SW 1271 (cell line): ENCODE measurements around the gene QRICH1.
A peak's percentile ranks its signal among the peaks of the same experiment; 100 is the strongest.

Experiments
- DNase-seq, 2 experiments: peaks; one replicate each; lab custom pipeline; 2025; lab: John Stamatoyannopoulos, UW

The QRICH1 gene

DNA sequence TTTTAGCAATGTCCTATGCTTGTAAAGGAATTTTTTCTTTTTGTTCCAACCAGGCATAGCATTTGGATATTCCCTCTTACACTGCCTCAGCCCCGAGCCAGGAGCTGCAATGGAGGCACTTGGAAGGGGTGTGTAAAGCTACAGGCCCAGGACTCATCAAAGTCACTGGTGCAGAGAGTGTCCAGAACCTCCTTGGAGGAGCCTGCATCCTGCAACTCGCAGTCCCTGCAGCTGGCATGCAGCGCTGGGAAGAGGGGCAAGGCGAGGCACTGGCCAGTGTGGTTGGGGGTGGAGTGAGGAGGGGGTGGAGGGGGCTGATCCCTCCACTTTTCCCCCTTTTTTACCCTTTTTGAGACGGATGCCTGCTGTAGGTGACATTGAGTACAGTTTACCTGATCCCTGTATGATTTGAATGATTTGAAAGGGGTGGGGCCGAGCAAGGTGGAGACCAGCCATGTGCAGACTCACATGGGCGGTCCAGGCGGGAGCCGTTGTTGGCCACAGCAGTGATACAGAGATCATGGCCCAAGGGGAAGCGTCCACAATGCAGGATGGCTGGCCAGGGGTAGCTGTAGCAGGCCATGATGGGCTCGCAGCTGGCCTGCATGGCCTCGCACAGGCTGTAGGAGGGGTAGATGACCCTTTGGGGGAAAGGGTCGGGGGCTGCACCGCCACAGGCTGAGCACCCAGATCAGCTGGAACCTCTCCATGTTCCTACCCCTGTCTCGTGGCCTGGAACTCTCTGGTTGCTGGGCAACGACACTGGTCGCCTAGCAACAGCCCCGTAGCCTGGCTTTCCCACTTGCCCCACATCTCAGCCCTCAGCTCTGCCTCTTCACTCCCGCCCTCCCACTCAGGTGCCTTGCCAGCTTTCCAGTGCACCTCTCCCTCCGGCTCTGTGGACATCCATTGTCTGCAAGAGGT is 95.9 kb downstream of the QRICH1 start:
- no peak for DNase-seq

DNA sequence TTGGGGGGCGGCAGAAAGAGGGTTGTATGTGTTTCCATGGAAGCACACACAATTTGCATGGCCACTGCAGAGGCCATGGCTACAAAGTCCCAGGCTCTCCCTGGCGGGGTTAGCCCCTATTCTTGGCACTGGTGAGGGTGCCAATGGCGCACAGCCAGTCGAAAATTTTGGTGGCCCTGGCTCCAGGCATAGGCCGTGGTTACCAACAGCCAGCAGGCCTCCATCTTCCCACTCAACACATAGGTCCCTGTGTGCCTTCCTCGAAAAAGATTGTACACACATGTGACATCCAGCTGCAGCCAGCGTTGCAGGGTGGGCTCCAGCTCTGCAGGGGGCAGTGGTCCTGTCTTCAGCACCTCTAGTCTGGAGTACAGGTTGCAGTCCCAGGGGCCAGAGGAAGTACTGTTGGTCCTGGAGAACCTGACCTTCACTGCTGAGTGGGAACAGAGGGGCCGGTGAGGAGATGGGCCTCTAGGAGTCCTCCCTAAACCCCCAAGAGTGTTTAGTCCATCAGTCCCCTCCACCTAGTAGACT is 96.7 kb downstream of the QRICH1 start:
- DNase-seq = no peak

DNA sequence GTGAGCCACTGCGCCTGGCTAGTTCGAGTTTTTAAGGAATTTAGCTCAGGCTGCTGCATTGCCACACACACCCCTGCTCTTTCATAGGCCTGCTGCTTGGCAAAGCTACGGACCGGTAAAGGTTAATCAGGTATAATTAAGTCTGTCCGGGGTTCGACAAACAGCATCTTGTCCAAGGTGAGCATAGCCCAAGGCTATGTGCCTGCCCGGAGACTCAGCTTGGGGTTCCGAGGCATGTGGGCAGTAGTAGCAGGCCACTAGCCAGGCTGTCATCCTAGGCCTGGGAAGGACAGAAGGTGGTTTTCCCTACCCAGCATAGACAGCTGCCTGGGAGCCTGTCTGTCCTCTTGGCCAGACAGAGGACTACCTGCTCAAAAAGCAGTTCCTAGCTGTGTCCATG is 97.2 kb downstream of the QRICH1 start:
- no peak for DNase-seq

DNA sequence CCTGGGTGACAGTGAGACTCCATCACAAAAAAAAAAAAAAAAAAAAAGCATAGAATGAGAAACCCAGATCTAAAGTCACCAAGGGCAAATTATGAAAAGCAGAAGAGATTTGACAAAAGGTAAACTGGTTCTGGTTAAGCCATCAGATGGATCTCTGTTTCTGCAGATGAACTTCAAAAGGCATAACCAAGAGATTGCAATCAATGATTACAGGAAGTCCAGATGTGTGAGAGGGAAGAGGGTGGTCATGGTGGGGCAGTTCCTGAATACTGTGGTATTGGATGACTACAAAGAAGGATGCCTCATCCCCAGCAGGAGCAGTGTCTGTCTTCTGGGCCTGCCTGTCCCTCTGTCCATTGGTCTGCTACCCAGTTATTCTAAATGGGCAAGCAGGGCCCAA is 100.0 kb downstream of the QRICH1 start:
- no peak for DNase-seq

DNA sequence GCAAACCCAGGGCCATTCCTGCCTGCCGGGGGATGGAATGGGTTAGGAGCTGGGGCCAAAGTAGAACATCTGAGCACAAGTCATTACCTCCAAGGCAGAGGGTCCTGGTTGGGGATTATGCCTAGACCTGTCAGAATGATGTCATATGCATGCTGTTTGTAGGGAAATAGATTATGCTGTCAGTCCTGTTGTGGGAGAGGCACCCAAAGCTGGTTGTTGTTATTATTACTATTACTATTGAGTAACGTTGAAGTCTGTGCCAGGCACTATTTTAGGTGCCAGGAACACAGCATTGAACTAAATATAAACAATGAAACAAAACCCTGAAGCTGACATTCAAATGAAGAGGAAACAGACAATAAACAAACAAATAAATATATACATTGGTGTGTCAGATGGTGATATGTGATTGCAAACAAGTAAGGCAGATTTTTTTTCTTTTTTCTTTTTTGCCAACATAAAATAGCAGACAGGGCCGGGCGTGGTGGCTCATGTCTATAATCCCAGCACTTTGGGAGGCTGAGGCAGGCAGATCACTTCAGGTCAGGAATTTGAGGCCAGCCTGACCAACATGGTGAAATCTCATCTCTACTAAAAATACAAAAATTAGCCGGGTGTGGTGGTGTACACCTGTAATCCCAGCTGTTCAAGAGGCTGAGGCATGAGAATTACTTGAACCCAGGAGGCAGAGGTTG is 101.9 kb downstream of the QRICH1 start:
- no peak for DNase-seq

DNA sequence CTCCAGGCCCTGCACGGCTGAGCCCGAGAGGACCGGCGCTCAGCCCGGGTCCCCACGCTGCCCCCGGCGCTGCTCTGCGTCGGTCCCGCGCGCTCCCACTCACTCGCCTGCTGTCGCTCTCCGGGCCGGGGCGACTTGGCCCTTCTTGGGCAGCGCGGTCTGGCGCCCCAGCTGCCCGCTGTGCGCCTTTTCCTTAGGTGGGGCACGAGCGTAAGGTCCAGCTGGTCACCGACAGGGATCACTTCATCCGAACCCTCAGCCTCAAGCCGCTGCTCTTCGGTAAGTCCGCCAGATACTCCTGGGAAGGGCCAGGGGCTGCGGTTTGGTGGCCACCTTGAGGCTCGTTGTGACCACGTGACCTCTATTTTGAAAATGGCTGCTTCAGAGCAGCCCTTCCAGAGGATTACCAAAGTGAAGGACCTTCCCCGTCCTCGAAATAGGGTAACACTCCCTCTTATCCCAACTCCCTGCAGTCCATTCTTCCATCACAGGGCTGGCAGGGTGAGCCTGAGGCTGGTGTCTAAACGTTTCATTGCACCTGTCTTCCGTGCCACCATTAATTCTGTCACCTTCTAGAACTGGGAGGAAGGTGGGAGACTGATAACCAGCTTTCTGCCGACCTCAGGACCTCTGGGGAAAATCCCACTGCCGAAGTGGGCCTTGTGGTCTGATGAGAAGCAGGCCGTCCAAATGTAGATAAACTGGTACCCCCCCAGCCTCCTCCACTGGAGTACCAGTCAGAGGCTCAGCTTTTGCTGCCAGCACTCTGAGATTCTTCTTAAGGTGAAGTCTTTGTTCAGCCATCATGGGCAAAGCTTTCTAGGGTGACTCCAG is 103.0 kb downstream of the QRICH1 start:
- DNase-seq = no peak

DNA sequence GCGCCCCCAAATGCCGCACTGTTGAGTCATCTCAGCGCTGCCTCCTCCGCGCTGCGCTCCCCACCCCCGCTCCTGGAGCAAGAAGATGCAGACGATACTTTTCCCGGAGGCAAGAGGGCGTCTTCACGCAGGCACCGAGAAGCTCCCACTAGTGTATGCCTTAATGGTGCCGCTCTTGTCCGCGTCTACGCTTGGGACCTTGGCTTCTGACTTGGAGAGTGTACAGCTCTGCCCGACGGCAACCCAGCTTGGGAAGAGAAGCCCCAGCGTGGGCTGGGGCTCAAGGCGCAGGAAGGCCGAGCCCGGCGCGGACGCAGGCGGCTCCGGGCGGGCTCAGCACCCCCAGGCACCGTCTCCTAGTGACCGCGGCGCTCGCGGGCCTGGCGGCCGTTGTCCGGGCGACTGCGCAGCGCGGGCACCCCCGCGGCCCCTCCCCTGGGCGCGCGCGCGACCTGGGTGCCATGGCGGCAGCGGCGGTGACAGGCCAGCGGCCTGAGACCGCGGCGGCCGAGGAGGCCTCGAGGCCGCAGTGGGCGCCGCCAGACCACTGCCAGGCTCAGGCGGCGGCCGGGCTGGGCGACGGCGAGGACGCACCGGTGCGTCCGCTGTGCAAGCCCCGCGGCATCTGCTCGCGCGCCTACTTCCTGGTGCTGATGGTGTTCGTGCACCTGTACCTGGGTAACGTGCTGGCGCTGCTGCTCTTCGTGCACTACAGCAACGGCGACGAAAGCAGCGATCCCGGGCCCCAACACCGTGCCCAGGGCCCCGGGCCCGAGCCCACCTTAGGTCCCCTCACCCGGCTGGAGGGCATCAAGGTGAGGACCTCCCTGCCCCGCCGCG is 103.9 kb downstream of the QRICH1 start, which contains the start of gene P4HTM:
P4HTM (plus strand) TSS at position 446 of the 840 bp plus-strand sequence; CDS start at position 462, 16 bp downstream.
- DNase-seq = peak; percentile 62 to 79

DNA sequence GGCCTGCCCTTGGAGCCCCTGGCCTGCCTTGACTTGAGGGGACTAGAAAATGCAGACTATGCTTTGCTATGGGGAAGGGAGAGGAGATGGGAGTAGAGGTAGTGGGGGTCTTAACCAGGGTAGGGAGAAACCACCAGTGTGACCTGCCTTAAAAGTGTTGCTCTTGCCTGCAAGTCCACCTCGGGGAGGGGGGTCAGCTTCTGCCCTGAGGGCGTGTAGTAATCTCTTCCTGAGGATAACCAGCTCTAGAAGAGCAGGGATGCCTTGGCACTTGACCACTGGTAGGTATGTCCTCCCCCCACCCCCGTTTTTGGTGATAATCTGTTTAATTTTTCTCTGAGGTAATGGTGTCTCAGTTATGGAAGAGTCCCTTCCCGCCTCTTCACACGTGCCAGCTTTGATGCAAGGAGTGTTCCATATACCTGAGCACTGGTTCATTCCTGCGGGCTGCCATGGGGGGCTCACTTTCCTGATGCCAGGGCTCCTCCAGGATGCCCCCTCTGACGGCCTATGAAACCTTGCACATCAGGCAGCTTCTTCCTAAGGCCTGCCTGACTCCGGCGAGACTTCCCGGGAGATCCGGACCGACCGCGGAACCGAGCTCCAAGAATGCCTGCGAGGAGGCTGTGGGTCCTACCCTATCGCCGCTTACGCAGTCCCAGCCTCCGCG is 104.6 kb downstream of the QRICH1 start:
- DNase-seq = no peak

DNA sequence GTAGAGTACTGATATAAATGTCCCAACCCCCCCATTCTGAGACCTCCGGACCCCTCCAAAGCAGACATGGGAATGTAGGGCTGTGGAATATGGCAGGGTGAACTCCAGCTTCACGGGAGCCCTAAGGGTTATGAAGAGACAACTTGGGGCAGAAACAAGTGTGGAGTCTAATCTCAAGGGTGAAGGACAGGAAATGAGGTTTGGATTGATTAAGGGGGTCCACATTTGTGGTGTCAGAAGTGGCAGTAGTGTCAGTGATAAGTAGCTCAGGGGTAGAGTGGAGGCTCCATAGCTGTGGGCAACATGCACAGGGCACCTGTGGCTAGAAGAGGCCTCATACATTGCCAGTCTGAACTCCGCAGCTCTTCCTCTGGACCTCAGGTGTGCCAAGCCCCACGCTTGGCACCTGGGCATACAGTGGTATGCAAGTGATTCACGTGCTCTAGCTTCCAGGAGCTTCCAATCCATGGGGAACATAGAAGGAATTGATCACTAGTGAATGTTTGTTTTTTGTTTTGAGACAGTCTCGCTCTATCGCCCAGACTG is 108.0 kb downstream of the QRICH1 start:
- DNase-seq = no peak

DNA sequence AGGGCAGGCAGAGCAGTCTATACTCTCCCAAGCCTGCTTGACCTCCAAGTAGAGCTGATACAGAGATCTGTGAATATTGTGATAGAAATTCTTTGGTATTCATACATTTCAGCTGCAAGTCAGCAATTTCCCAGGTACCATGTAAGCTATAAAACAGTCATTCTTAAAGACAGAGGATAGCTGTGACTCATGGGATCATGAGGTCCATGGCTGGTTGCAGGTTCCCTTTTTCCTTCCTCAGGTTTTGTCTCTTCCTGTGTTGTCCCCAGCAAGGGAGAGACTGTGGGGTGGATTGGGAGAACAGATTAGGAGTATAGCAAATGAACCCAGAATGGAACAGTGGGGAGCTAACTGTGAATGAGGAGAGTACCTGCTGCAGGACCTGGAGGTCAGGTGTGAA is 109.2 kb downstream of the QRICH1 start:
- no peak for DNase-seq

DNA sequence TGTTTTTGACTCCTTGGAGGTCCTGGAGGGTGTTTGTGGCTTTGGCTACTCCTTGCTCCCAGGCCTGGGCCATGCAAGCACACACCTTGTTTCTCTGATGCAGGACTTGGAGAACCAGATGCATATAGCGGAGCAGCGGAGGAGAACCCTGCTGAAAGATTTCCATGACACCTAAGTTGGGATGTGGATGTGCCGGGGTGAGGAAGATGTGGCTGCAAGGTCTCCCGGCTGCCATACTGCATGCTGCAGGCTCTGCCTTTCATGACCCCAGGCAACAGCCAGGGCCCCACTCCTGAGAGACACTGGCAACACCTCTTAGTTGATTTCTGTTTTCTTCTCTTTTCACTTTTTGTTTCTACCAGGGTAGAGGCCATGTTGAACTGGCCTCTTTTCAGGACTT is 110.8 kb downstream of the QRICH1 start:
- no peak for DNase-seq

DNA sequence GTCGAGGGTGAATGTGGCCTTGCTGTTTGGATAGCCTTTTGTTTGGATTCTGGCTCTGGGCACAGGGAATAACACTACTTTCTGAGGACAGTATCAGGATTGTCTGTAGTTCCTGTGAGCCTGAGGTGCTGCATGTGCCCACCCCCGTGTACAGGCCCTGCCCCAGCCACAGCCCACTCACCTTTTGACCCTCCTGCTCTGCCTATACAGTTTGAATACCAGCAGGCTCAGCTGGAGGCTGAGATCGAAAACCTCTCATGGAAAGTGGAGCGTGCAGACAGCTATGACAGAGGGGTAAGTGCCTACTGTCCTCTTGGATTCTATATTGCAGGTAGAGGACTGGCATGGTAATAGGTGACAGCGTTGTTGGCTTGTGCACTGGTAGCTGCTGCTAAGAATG is 111.2 kb downstream of the QRICH1 start:
- DNase-seq = no peak

DNA sequence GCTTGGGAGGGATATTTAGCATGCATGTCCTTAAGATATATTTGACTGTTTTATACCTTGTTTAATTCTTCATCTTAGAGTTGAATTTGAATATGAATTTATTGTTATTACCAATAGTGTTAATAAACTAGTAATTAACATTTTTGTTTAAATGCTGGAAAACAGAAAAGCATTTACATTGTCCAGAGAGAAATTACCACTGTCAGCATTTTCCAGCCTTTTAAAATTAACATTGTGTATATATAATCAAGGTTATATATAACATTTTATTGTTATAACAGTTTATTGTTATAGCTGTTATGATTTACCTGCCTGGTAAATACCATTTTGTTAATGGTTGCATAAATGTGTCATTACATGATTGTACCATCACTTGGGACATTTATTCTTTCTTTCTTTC is 111.9 kb downstream of the QRICH1 start:
- DNase-seq = no peak

DNA sequence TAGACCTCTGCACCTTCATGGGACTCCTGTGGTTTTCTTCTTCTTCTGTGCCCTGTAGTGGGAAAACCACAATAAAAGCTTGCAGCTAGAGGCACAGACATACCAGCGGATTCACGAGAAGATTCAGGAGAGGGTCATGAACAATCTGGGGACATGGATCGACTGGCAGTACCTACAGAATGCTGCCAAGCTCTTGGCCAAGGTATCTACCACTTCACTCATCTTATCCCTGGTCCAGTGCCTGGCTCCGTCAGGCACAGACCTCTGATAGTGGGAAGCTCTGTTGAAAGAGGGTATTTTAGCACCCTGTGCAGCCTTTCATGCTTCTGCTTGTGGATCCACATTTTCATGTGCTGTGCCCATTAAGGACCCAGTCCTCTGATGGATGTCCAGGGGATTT is 113.6 kb downstream of the QRICH1 start:
- no peak for DNase-seq
